Fibroblast of mammary gland (primary cell): ENCODE data around the gene PAM.
"Not testable (repeated sequence)": the region's sequence is repeated elsewhere in the genome, so short reads cannot be mapped to it uniquely, and the experiment has no call there.

ENCODE experiments used
- DNase-seq: peaks from one replicate; pipeline ENCODE4 v3.0.0-alpha.2; 2010; ENCODE audit warnings: low read depth
- H3K4me3 ChIP-seq: 2 replicates; pipeline ENCODE4 v1.5.1; 2011; ENCODE audit warnings: low read depth, mild to moderate bottlenecking, low read length, moderate library complexity; ENCODE audit not compliant: control insufficient read depth
- TF ChIP-seq, protein P1 (sequence below): conservative IDR thresholded peaks from 2 replicates; pipeline ENCODE4 v1.5.1; 2011; ENCODE audit warnings: low read depth, low read length, inconsistent platforms; ENCODE audit not compliant: control insufficient read depth, insufficient read depth

Gene PAM

DNA sequence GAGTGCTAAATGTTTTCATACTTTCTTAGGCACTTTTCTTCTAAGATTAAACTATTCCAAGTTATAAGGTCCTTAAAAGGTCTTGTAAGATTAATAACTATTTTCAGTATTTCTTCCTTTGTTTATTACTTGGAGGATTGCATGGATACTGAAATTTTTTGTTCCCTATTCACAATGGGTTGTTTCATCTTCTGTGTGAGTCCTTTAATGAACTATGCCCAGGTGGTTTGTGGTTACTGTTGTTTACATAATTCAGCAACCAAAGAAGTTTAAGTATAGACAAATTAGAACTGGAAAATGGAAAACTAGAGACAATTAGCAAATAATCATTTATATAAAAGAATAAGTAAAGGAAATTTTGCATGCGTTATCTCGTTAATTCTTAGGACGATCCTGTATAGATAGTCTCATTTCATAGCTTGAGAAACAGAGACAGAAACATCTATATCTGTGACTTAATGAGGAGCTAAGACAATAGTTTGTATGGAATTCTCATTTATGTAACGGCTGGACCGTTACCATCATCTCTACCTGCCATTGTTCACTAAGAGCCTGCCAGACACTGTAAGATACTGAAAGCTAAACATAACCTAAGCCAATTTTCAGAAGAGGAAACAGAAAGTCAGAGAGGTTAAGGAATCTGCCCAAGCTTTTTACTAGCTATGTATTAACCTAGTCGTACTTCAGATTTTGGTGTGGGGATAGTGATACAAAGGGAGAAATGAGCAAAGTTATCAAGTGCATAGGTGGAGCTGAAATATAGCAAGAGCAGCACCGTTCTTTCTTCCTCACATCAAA is 148.2 kb downstream of the PAM start:
- no peak overlapping the region for H3K4me3 ChIP-seq
- peak; percentile 9 for DNase-seq
- TF ChIP-seq, protein P1, sequence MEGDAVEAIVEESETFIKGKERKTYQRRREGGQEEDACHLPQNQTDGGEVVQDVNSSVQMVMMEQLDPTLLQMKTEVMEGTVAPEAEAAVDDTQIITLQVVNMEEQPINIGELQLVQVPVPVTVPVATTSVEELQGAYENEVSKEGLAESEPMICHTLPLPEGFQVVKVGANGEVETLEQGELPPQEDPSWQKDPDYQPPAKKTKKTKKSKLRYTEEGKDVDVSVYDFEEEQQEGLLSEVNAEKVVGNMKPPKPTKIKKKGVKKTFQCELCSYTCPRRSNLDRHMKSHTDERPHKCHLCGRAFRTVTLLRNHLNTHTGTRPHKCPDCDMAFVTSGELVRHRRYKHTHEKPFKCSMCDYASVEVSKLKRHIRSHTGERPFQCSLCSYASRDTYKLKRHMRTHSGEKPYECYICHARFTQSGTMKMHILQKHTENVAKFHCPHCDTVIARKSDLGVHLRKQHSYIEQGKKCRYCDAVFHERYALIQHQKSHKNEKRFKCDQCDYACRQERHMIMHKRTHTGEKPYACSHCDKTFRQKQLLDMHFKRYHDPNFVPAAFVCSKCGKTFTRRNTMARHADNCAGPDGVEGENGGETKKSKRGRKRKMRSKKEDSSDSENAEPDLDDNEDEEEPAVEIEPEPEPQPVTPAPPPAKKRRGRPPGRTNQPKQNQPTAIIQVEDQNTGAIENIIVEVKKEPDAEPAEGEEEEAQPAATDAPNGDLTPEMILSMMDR: no peak

DNA sequence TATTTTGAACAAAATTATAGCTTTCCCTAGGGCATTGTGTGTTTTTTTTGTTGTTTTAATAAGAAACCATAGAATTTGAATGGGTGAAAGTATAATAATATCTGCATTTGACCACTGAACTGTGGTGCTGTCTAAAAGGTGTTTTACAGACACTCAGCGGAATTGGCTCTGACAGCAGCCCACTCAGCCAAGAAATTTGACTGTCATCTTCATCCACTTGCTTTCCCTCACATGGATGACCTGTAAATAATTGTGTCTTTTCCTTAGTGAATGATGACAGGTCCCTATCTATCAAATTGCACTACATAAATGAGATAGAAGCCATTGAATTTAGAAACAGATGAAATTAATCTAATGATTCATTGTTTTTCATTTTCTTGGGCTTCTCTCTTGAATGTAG is 150.0 kb downstream of the PAM start:
- no peak overlapping the region for H3K4me3 ChIP-seq
- no peak for DNase-seq
- TF ChIP-seq, protein P1: no peak

DNA sequence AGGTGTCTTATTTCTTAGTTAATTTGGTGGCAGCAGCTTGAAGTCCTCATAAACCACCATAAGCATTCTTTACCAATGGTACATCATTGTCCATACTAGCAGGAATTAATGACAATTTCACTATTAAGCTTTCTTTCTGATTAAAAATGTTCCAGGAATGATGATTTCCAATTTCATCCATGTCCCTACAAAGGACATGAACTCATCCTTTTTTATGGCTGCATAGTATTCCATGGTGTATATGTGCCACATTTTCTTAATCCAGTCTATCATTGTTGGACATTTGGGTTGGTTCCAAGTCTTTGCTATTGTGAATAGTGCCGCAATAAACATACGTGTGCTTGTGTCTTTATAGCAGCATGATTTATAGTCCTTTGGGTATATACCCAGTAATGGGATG is 152.0 kb downstream of the PAM start:
- DNase-seq, H3K4me3 ChIP-seq: not testable (repeated sequence)

DNA sequence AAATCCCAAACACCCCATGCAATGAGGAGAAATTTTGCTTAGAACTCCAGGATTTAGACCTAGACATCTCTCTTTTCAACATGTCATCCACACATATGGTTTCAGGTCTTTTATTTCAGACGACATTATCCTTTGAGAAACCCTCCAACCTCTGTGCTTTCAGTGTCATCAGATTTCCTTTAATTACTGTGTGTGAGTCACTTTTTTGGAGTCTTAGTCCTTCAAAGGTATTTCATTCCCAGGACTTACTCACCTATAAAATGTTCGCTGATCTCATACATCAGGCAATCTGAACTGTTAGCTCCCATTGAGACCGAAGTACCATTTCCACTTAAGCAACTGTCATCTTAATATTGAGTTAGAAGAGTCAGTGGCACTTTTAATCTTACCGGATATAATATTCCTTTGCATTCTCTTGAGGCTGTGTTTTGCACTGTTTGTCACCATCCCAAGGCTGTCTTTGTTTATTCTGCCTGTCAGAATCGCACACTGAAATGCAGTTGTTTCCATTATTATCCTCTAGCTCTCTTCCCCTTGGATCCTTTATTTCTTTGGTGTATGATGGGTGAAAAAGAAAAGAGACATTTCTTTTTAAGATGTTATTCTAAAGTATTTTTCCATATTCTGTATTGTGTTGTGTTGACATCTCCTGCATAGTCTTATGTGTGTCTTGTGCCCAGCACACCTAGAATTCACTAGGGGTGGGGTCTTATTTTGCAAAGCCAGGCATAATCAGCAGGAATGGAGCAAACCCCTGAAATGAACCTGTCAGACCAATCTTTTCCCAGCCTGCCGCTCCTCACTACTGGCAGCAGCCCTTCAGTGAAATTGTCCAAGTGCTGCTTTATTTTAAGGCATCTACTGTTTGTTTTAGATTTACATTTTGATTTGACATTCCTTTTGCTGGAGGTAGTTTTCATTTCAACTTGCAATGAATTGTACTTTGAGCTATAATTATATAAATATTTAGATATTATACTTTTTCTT is 155.4 kb downstream of the PAM start:
- TF ChIP-seq, protein P1: no peak
- DNase-seq: peak; percentile 58
- no peak overlapping the region for H3K4me3 ChIP-seq

DNA sequence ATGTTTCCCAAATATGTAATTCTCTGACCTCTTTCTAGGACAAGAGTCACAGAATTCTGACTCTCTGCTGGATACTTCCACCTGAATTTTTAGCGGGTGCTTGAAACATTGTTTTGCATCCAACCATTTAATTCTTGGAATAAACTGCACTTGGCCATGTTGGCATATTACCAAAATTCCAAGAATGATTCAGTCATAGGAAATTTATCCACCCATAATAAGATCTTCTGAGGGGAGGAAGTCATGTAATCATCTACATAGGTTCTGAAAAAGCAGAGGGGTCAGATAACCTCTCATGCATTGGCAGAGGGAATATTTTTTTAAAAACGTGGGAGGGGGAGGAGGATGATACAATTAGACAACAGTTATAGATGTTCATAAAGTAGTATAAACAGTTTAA is 156.9 kb downstream of the PAM start:
- peak; percentile 78 for DNase-seq
- TF ChIP-seq, protein P1: no peak
- H3K4me3 ChIP-seq: no peak overlapping the region

DNA sequence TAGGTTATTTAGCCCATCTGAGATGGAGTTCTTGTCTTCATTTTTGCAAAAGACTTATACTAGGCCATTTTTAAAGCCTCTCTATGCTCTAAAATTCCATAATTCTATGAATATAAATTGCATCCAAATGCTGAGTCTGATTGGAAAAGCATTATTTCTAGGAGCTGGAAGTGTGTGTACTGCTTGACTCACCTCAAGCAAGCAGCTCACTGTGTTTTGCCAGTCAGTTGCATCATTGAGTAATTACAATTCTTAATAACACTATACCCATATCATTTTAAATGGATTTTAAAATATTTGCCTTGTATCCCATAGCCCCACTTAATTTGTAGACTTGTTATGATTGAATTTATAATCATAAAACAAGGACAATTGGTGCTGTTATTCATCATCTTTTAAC is 161.0 kb downstream of the PAM start:
- peak; percentile 46 for DNase-seq
- H3K4me3 ChIP-seq: no peak overlapping the region
- TF ChIP-seq, protein P1: no peak
